ENCODE results near the gene TBC1D14. TPM values are rescaled to one million over a fixed set of nuclear protein-coding genes. Genes with fewer than 3 reads are reported as not detected.
A peak's percentile ranks its signal among the peaks of the same experiment; 100 is the strongest.

Gene TBC1D14
- total and polyA plus RNA-seq, 10 donors: 13.7 to 114 (median 68.4) TPM

GRCh38 chr4:6918338-6918737 is 8.7 kb downstream of the TBC1D14 start:
- Histone ChIP-seq H3K9me3 (no peaks in the 10 kb centered on the region), H3K4me1 (peaks cover 38 to 94% (median 71%) of the 10 kb centered on the region in 6 donors), H3K36me3 (peaks cover 0 to 16% (median 3%) of the 10 kb centered on the region in 6 donors), H3K27me3 (replicated peaks in 1 of 7) (no peaks in the 10 kb centered on the region), H3K27ac (peak overlapping the region; percentile 64 to 94 (median 88)), H3K4me3 (peak overlapping the region in 1 of 8 donors; percentile 41)
- intact Hi-C loops (cut with DNase I; ENCODE audit: low total_unique reads): no loop called here
- peak in 1 of 3 donors; percentile 58 for TF ChIP-seq POLR2AphosphoS5 (IDR thresholded peaks at IDR 0.05)
- TF ChIP-seq CTCF (IDR thresholded peaks at IDR 0.05 in 8 of 11, conservative IDR thresholded peaks at IDR 0.05 in 3 of 11): no peak
- peak; percentile 76 for DNase-seq
- 13 to 28% (median 15%) methylated on average over 7 of the region's 7 CpGs for WGBS, 5 donors

- peak overlapping the region in 4 of 8 donors; percentile 5 to 53 (median 34) for H3K27ac ChIP-seq
Measured at GRCh38 chr4:6920171-6920570, 10.5 kb downstream of the TBC1D14 start.

GRCh38 chr4:6923507-6923906 is 13.9 kb downstream of the TBC1D14 start:
- no peak for DNase-seq
- 97 to 98% (median 97%) methylated on average over 21 to 32 of the region's 32 CpGs for WGBS, 5 donors
- TF ChIP-seq POLR2AphosphoS5 (IDR thresholded peaks at IDR 0.05): peak in 1 of 3 donors; percentile 55
- no peak for TF ChIP-seq POLR2A (IDR thresholded peaks at IDR 0.05)
- Histone ChIP-seq H3K4me1 (peaks cover 35 to 94% (median 69%) of the 10 kb centered on the region in 6 donors), H3K36me3 (peaks cover 0 to 44% (median 20%) of the 10 kb centered on the region in 6 donors), H3K27me3 (replicated peaks in 1 of 7) (no peaks in the 10 kb centered on the region), H3K4me3 (no peak overlapping the region), H3K27ac (peak overlapping the region in 2 of 8 donors; percentile 91), H3K9me3 (no peaks in the 10 kb centered on the region)
- intact Hi-C loops (cut with DNase I; ENCODE audit: low total_unique reads): loop anchor here (10.0 kb wide), 1 partner anchor 61 kb away; no protein-coding TSS in a partner anchor

More at GRCh38 chr4:6920171-6920570, 10.5 kb downstream of the TBC1D14 start:
- no peaks in the 10 kb centered on the region for H3K9me3 ChIP-seq
- H3K4me1 ChIP-seq: peaks cover 36 to 94% (median 69%) of the 10 kb centered on the region in 6 donors
- peak; percentile 42 for DNase-seq
- no peaks in the 10 kb centered on the region for H3K27me3 ChIP-seq (replicated peaks in 1 of 7)
- H3K36me3 ChIP-seq: peaks cover 0 to 34% (median 19%) of the 10 kb centered on the region in 6 donors
- 62 to 67% (median 63%) methylated on average over 3 of the region's 3 CpGs for WGBS, 5 donors
- no peak for TF ChIP-seq CTCF (IDR thresholded peaks at IDR 0.05 in 8 of 11, conservative IDR thresholded peaks at IDR 0.05 in 3 of 11)
- TF ChIP-seq POLR2A (IDR thresholded peaks at IDR 0.05): no peak
- TF ChIP-seq POLR2AphosphoS5 (IDR thresholded peaks at IDR 0.05): no peak
- no peak overlapping the region for H3K4me3 ChIP-seq
- intact Hi-C loops (cut with DNase I; ENCODE audit: low total_unique reads): loop anchor here (10.0 kb wide), 1 partner anchor 65 kb away; no protein-coding TSS in a partner anchor

GRCh38 chr4:6924361-6924779 is 14.7 kb downstream of the TBC1D14 start:
- 83 to 93% (median 89%) methylated on average over 8 to 12 of the region's 12 CpGs for WGBS, 5 donors
- Histone ChIP-seq H3K27me3 (replicated peaks in 1 of 7) (no peaks in the 10 kb centered on the region), H3K27ac (peak overlapping the region in 5 of 8 donors; percentile 20 to 92 (median 91)), H3K36me3 (peaks cover 0 to 44% (median 20%) of the 10 kb centered on the region in 6 donors), H3K4me1 (peaks cover 27 to 94% (median 68%) of the 10 kb centered on the region in 6 donors), H3K4me3 (no peak overlapping the region), H3K9me3 (no peaks in the 10 kb centered on the region)
- TF ChIP-seq POLR2AphosphoS5 (IDR thresholded peaks at IDR 0.05) (peak in 1 of 3 donors; percentile 45), POLR2A (IDR thresholded peaks at IDR 0.05) (no peak)
- no peak for DNase-seq
- intact Hi-C loops (cut with DNase I; ENCODE audit: low total_unique reads): loop anchor here (10.0 kb wide), 1 partner anchor 60 kb away; no protein-coding TSS in a partner anchor

GRCh38 chr4:6925357-6925836 is 15.8 kb downstream of the TBC1D14 start:
- peak overlapping the region in 1 of 8 donors; percentile 38 for H3K4me3 ChIP-seq
- no peaks in the 10 kb centered on the region for H3K9me3 ChIP-seq
- H3K36me3 ChIP-seq: peaks cover 0 to 44% (median 20%) of the 10 kb centered on the region in 6 donors
- H3K4me1 ChIP-seq: peaks cover 26 to 96% (median 70%) of the 10 kb centered on the region in 6 donors
- intact Hi-C loops (cut with DNase I; ENCODE audit: low total_unique reads): loop anchor here (10.0 kb wide), 1 partner anchor 59 kb away; no protein-coding TSS in a partner anchor
- no peaks in the 10 kb centered on the region for H3K27me3 ChIP-seq (replicated peaks in 1 of 7)
- WGBS, 5 donors: 43 to 56% (median 48%) methylated on average over 11 to 14 of the region's 14 CpGs
- DNase-seq: no peak
- peak overlapping the region in 7 of 8 donors; percentile 70 to 92 (median 86) for H3K27ac ChIP-seq
- TF ChIP-seq POLR2A (IDR thresholded peaks at IDR 0.05) (no peak), CTCF (IDR thresholded peaks at IDR 0.05 in 8 of 11, conservative IDR thresholded peaks at IDR 0.05 in 3 of 11) (no peak), POLR2AphosphoS5 (IDR thresholded peaks at IDR 0.05) (peak; percentile 22 to 80 (median 51))

All from spleen (tissue), 11 donors.